K562 (cell line): ENCODE data around the gene MOK. TPM values are rescaled to one million over a fixed set of nuclear protein-coding genes. Genes with fewer than 3 reads are reported as not detected.

ENCODE experiments used
- ATAC-seq: fragments of 200-7000 bp; cut with Tn5 transposase; 3 replicates; pipeline ENCODE4 v1.9.1; 2020; ENCODE audit warnings: moderate library complexity
- BruUV-seq: library from RNA; stranded (reverse); fragments of 400-500 nt; replicated peaks from 2 replicates; lab custom pipeline; 2021; lab: Mats Ljungman, UMichigan
- CTCF ChIA-PET: fragments of 300-600 bp; formaldehyde crosslinking; extraction: SDS; loops from one replicate; lab custom pipeline; 2021; ENCODE audit warnings: low intra/inter-chr PET ratio; lab: Yijun Ruan, JAX
- POLR2A ChIA-PET: fragments of 300-600, 350-650 bp; sonication (Branson Sonifier 250); formaldehyde crosslinking; extraction: SDS; loops from one replicate; lab custom pipeline; 2021; ENCODE audit warnings: antibody characterized with exemption, inconsistent platforms; lab: Yijun Ruan, JAX
- DNase-seq, 4 experiments: peaks; one replicate each; pipeline versions ENCODE4 v3.0.0 to v3.0.0-alpha.2; 2011 to 2018; ENCODE audit warnings: low spot score in 3 of 4, mixed read lengths in 3 of 4; ENCODE audit errors: extremely low read depth in 1 of 4
- FAIRE-seq: peaks from 2 replicates; lab custom pipeline; 2011; peaks lifted over from hg19 to GRCh38; lab: Jason Lieb, UNC
- H2AFZ ChIP-seq: 2 replicates; pipeline ENCODE4 v1.6.0; 2011; ENCODE audit warnings: low read depth, low read length, control low read depth, inconsistent platforms
- H3K27ac ChIP-seq: fragments of 200-600 bp; 3 replicates; pipeline ENCODE4 v1.8.0; 2011; ENCODE audit warnings: low read depth, mild to moderate bottlenecking, control low read depth, inconsistent platforms, low read length, moderate library complexity, mixed read lengths; ENCODE audit errors: extremely low read depth
- H3K27me3 ChIP-seq, 2 experiments: fragments of 300-600 bp in 1 of 2; 2 replicates in 1 of 2; 3 replicates in 1 of 2; pipeline versions ENCODE4 v1.6.0 to v1.8.0; 2011; ENCODE audit warnings: inconsistent platforms in 2 of 2, low read length in 2 of 2, mild to moderate bottlenecking in 1 of 2, mixed read lengths in 1 of 2, moderate library complexity in 1 of 2; ENCODE audit not compliant: control insufficient read depth in 2 of 2, insufficient read depth in 2 of 2
- H3K36me3 ChIP-seq: fragments of 300-600 bp; 3 replicates; pipeline ENCODE4 v1.8.0; 2011; ENCODE audit warnings: mild to moderate bottlenecking, low read length, inconsistent platforms; ENCODE audit not compliant: control insufficient read depth, insufficient read depth
- H3K4me1 ChIP-seq, 2 experiments: fragments of 200-600 bp in 1 of 2; replicated peaks in 1 of 2; 2 replicates in 1 of 2; 3 replicates in 1 of 2; pipeline versions ENCODE4 v1.5.1 to v1.8.0; 2011; ENCODE audit warnings: inconsistent platforms in 2 of 2, low read length in 2 of 2, mild to moderate bottlenecking in 1 of 2, mixed read lengths in 1 of 2, moderate library complexity in 1 of 2; ENCODE audit not compliant: control insufficient read depth in 2 of 2, insufficient read depth in 2 of 2
- H3K4me2 ChIP-seq: 2 replicates; pipeline ENCODE4 v1.6.1; 2011; ENCODE audit warnings: low read length, control low read depth, inconsistent platforms, mixed read lengths; ENCODE audit not compliant: insufficient read depth
- H3K4me3 ChIP-seq: fragments of 200-600 bp; sonication (generic), shearing (Covaris generic); 2 replicates; pipeline ENCODE4 v1.5.1; 2016; ENCODE audit warnings: control low read depth, inconsistent platforms
- H3K79me2 ChIP-seq: fragments of 200-600 bp; 3 replicates; pipeline ENCODE4 v1.8.0; 2011; ENCODE audit warnings: low read length, inconsistent platforms; ENCODE audit not compliant: control insufficient read depth, insufficient read depth
- H3K9ac ChIP-seq, 2 experiments: 2 replicates each; pipeline versions ENCODE4 v1.6.0 to v1.6.1; 2011; ENCODE audit warnings: low read depth in 2 of 2, low read length in 2 of 2, control low read depth in 1 of 2, inconsistent platforms in 1 of 2, mild to moderate bottlenecking in 1 of 2, mixed read lengths in 1 of 2; ENCODE audit not compliant: insufficient read depth in 1 of 2
- H3K9me1 ChIP-seq: one replicate; pipeline ENCODE4 v1.6.0; 2011; ENCODE audit warnings: inconsistent platforms, mild to moderate bottlenecking, low read length, moderate library complexity; ENCODE audit not compliant: control insufficient read depth, insufficient read depth
- H3K9me3 ChIP-seq: replicated peaks from 2 replicates; pipeline ENCODE4 v1.5.1; 2011; ENCODE audit warnings: low read depth, low read length, inconsistent platforms; ENCODE audit not compliant: control insufficient read depth, insufficient read depth
- H4K20me1 ChIP-seq: replicated peaks from 2 replicates; pipeline ENCODE4 v1.6.1; 2011; ENCODE audit warnings: low read length, inconsistent platforms, mixed read lengths; ENCODE audit not compliant: control insufficient read depth, insufficient read depth
- BRCA1 ChIP-seq, 2 experiments: fragments of 450-650 bp in 1 of 2; sonication (generic) in 1 of 2; formaldehyde crosslinking in 1 of 2; IDR thresholded peaks; 2 replicates each; pipeline versions ENCODE4 v1.5.0 to v1.6.1; 2017 to 2020; ENCODE audit warnings: mild to moderate bottlenecking in 1 of 2, missing genetic modification reagents in 1 of 2
- CEBPB ChIP-seq: fragments of 450-650 bp; IDR thresholded peaks from 2 replicates; pipeline ENCODE4 v1.6.1; 2016; ENCODE audit warnings: missing genetic modification characterization, missing compliant biosample characterization
- CEBPG ChIP-seq, 3 experiments: fragments of 200-800 bp in 1 of 3; sonication (Bioruptor generic) in 1 of 3; sonication (generic) in 1 of 3; formaldehyde crosslinking in 1 of 3; IDR thresholded peaks in 2 of 3; conservative IDR thresholded peaks in 1 of 3; 2 replicates each; pipeline versions ENCODE4 v1.6.1 to v1.8.0; 2016 to 2022; ENCODE audit warnings: missing compliant biosample characterization in 2 of 3, missing genetic modification characterization in 2 of 3, mild to moderate bottlenecking in 1 of 3, missing genetic modification reagents in 1 of 3
- MED1 ChIP-seq: sonication (generic); formaldehyde crosslinking; IDR thresholded peaks from 2 replicates; pipeline ENCODE4 v1.8.1; 2023; ENCODE audit warnings: missing genetic modification reagents, borderline replicate concordance
- SRSF9 ChIP-seq: fragments of 200-400 bp; formaldehyde crosslinking; IDR thresholded peaks from 2 replicates; pipeline ENCODE4 v1.6.1; 2017; ENCODE audit warnings: low read depth, low read length, borderline replicate concordance
- ZC3H4 ChIP-seq: sonication (generic); formaldehyde crosslinking; IDR thresholded peaks from 2 replicates; pipeline ENCODE4 v1.9.0; 2021; ENCODE audit warnings: missing genetic modification reagents, borderline replicate concordance
- ZNF24 ChIP-seq: fragments of 450-650 bp; IDR thresholded peaks from 2 replicates; pipeline ENCODE4 v1.6.1; 2016
- ZNF263 ChIP-seq: sonication (generic); formaldehyde crosslinking; IDR thresholded peaks from 2 replicates; pipeline ENCODE4 v1.8.0; 2022; ENCODE audit warnings: mild to moderate bottlenecking, missing genetic modification reagents, borderline replicate concordance
- WGBS: fragments of 100-300 bp; shearing (Covaris generic); methylation state at CpG from one replicate; pipeline ENCODE4 v1.1.6; 2016; ENCODE audit warnings: low coverage, mixed read lengths; ENCODE audit not compliant: insufficient coverage; ENCODE audit errors: missing lambda C conversion rate; 5-methylcytosine and 5-hydroxymethylcytosine counted together
- in situ Hi-C: fragments of 300-500 bp; cut with MboI; formaldehyde crosslinking; loops from 4 replicates; pipeline ENCODE4 v1.15.0; 2018; ENCODE audit warnings: inconsistent platforms, mixed read lengths
- intact Hi-C: fragments of 100-400 bp; cut with micrococcal nuclease; formaldehyde crosslinking; loops from 2 replicates; pipeline ENCODE4 v1.14.2; 2022
- polyA plus RNA-seq, 8 experiments: library from polyadenylated mRNA; depleted of rRNA in 4 of 8; stranded (reverse) in 5 of 8; unstranded in 3 of 8; fragments of >200 nt; fragmentation: Nextera tagmentation in 2 of 8; fragmentation: Illumina TruSeq in 1 of 8; extraction: Ambion mirVana in 2 of 8; extraction: Trizol in 1 of 8; gene quantifications; 2 replicates each; pipeline versions ENCODE4 v1.2.1 to v1.2.3, GENCODE V29; 2011 to 2014; ENCODE audit warnings: inconsistent platforms in 1 of 8, missing spikeins in 1 of 8
- total RNA-seq, 7 experiments: library from RNA; depleted of rRNA in 6 of 7; stranded (reverse); fragments of >200 nt in 6 of 7; fragmentation: Illumina TruSeq in 2 of 7; extraction: Trizol in 2 of 7; gene quantifications; 2 replicates each; pipeline versions ENCODE4 v1.2.1 to v1.2.3, GENCODE V29; 2011 to 2021; ENCODE audit warnings: low replicate concordance in 1 of 7
- TF ChIP-seq, protein P1 (sequence below): fragments of 450-650 bp; formaldehyde crosslinking; conservative IDR thresholded peaks from 2 replicates; pipeline ENCODE4 v1.4.0; 2022; ENCODE audit warnings: mild to moderate bottlenecking, missing genetic modification characterization

Gene MOK
- total and polyA plus RNA-seq, 9 of the 15 experiments (the other 6 are each of a cell fraction or from before 2014, with no cell fraction given), result 1.3 to 8.4 (median 5.3) TPM

DNA sequence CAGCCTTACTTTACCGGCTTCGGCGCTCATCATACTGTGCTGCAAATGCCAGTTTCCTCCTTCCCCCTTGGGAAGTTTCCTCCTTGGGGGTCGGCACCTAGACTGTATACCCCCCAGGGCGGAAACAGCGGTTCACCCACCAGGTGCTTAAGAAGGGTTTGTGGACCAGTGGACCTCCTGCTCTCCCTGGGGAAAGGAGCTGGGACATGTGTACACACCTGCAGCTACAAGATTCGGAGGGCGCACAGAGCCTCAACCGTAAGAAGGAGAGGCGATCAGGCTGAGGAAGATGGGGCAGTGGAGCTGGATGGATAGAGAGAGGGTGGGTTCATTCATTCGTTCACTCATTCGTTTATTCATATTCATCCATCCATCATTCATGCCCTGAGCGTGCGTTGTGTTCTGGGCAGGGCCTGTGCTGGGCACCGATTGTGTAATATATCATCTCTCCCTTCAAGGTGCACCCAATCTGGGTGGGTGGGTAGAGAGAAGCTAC is 13.9 kb upstream of the MOK start:
- no peak for FAIRE-seq
- intact Hi-C loops (loop anchor here (5.0 kb wide), 3 partner anchors 198 to 357 kb away; partner anchors contain the start of gene DYNC1H1), in situ Hi-C loops (loop anchor here (5.0 to 10.0 kb wide), 3 partner anchors 254 to 614 kb away; partner anchors contain the start of gene DYNC1H1)
- H3K27ac ChIP-seq, result no peak overlapping the region; the same call in 2 of the 3 replicates
- TF ChIP-seq CEBPB (tag), result peak; percentile 60
- TF ChIP-seq, protein P1, sequence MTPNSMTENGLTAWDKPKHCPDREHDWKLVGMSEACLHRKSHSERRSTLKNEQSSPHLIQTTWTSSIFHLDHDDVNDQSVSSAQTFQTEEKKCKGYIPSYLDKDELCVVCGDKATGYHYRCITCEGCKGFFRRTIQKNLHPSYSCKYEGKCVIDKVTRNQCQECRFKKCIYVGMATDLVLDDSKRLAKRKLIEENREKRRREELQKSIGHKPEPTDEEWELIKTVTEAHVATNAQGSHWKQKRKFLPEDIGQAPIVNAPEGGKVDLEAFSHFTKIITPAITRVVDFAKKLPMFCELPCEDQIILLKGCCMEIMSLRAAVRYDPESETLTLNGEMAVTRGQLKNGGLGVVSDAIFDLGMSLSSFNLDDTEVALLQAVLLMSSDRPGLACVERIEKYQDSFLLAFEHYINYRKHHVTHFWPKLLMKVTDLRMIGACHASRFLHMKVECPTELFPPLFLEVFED (CRISPR knock-in tag), result no peak
- TF ChIP-seq MED1 (CRISPR knock-in tag), result peak; percentile 62; the same call in 1 of the 2 replicates
- TF ChIP-seq ZNF24, result peak; percentile 79; the same call in 1 of the 2 replicates
- TF ChIP-seq ZNF263, result no peak
- TF ChIP-seq BRCA1 (IDR thresholded peaks at IDR 0.05), result no peak
- 0 out of 2 replicates have a peak, but pooled peaks have one; percentile 53 for TF ChIP-seq BRCA1 (CRISPR knock-in tag; IDR thresholded peaks at IDR 0.05)
- peak; percentile 59; the same call in 1 of the 2 replicates for TF ChIP-seq CEBPG (CRISPR knock-in tag; IDR thresholded peaks at IDR 0.05)
- peak in 1 of 2 experiments; percentile 38; a peak in 1 of 4 replicates for TF ChIP-seq CEBPG (tag; conservative IDR thresholded peaks at IDR 0.05 in 1 of 2, IDR thresholded peaks at IDR 0.05 in 1 of 2)
- 0 out of 2 replicates have a peak, but pooled peaks have one; percentile 62 for TF ChIP-seq ZC3H4 (CRISPR knock-in tag)
- no peak for TF ChIP-seq SRSF9
- peak overlapping the region in 1 of 2 experiments; percentile 91; a peak in 2 of 4 replicates for H3K9ac ChIP-seq
- peak overlapping the region; percentile 91 for H3K4me2 ChIP-seq
- no peak for ATAC-seq
- DNase-seq, result no peak
- H2AFZ ChIP-seq, result peak overlapping the region; percentile 99
- peaks cover 14% of the 10 kb centered on the region; the same call in 2 of the 3 replicates for H3K36me3 ChIP-seq
- no TSS peak for BruUV-seq
- 51% methylated on average over 13 of the region's 15 CpGs for whole genome bisulfite sequencing
- peaks cover 24 to 31% of the 10 kb centered on the region in 2 experiments; a peak in 4 of 5 replicates for H3K4me1 ChIP-seq
- H3K9me1 ChIP-seq, result no peaks in the 10 kb centered on the region
- no peaks in the 10 kb centered on the region for H4K20me1 ChIP-seq
- no peaks in the 10 kb centered on the region for H3K27me3 ChIP-seq
- H3K79me2 ChIP-seq, result peaks cover 15% of the 10 kb centered on the region
- CTCF ChIA-PET, result no interaction called here
- H3K4me3 ChIP-seq, result peak overlapping the region; percentile 84
- POLR2A ChIA-PET, result no interaction called here
- no peaks in the 10 kb centered on the region for H3K9me3 ChIP-seq
